Renal pelvis (tissue), 12 donors: ENCODE measurements around the gene GPR143. TPM values are rescaled to one million over a fixed set of nuclear protein-coding genes. Genes with fewer than 3 reads are reported as not detected.
A peak's percentile ranks its signal among the peaks of the same experiment; 100 is the strongest.
"Not testable (repeated sequence)": the region's sequence is repeated elsewhere in the genome, so short reads cannot be mapped to it uniquely, and the experiment has no call there.

Experiments used
- DNase-seq: peaks from one replicate; pipeline ENCODE4 v3.0.0-alpha.2; 2013
- long read RNA-seq, 16 experiments: transcript quantifications; one replicate each; lab custom pipeline, GENCODE V29; 2026
- polyA plus RNA-seq, 3 donors: library from polyadenylated mRNA; unstranded; fragments of 120-200 nt; gene quantifications; one replicate each; pipeline ENCODE4 v1.2.1, GENCODE V29; 2013; ENCODE audit not compliant: insufficient read length in 3 of 3

Gene GPR143
- polyA plus RNA-seq: 10 to 100 TPM; 13.3 to 15.1 (median 13.5) TPM
- long read RNA-seq, donor 1, partial matches to known transcripts: 0 of 2 reads
- long read RNA-seq, donor 1, other reads (novel, unspliced or antisense): 0 of 2 reads
- long read RNA-seq, donor 2, partial matches to known transcripts: 0 of 1 reads
- long read RNA-seq, donor 2, other reads (novel, unspliced or antisense): 0 of 1 reads
- long read RNA-seq, donor 3, partial matches to known transcripts: 0 of 6 reads
- long read RNA-seq, donor 3, other reads (novel, unspliced or antisense): 5 of 6 reads
- long read RNA-seq, donor 4, partial matches to known transcripts: 7 of 10 reads
- long read RNA-seq, donor 4, other reads (novel, unspliced or antisense): 0 of 10 reads
- long read RNA-seq, donor 5, partial matches to known transcripts: 0 of 2 reads
- long read RNA-seq, donor 5, other reads (novel, unspliced or antisense): 0 of 2 reads
- long read RNA-seq, donor 6, partial matches to known transcripts: 0 of 2 reads
- long read RNA-seq, donor 6, other reads (novel, unspliced or antisense): 0 of 2 reads
- long read RNA-seq, donor 7, partial matches to known transcripts: 9 of 11 reads
- long read RNA-seq, donor 7, other reads (novel, unspliced or antisense): 0 of 11 reads
- long read RNA-seq, donor 8: 0 reads
- long read RNA-seq, donor 9, transcript GPR143-203 (9 exons, 1,762 nt): major isoform, 5 of 6 reads
- long read RNA-seq, donor 9, partial matches to known transcripts: 0 of 6 reads
- long read RNA-seq, donor 9, other reads (novel, unspliced or antisense): 0 of 6 reads
- long read RNA-seq, donor 10, partial matches to known transcripts: 0 of 4 reads
- long read RNA-seq, donor 10, other reads (novel, unspliced or antisense): 0 of 4 reads
- long read RNA-seq, donor 11: 0 reads
- long read RNA-seq, donor 12, partial matches to known transcripts: 0 of 3 reads
- long read RNA-seq, donor 12, other reads (novel, unspliced or antisense): 0 of 3 reads
- long read RNA-seq, donor 13, partial matches to known transcripts: 0 of 3 reads
- long read RNA-seq, donor 13, other reads (novel, unspliced or antisense): 0 of 3 reads
- long read RNA-seq, donor 14, partial matches to known transcripts: 6 of 18 reads
- long read RNA-seq, donor 14, other reads (novel, unspliced or antisense): 8 of 18 reads
- long read RNA-seq, donor 15, partial matches to known transcripts: 0 of 1 reads
- long read RNA-seq, donor 15, other reads (novel, unspliced or antisense): 0 of 1 reads
- long read RNA-seq, donor 16, transcript GPR143-203 (9 exons, 1,762 nt): major isoform, 5 of 5 reads
- long read RNA-seq, donor 16, partial matches to known transcripts: 0 of 5 reads
- long read RNA-seq, donor 16, other reads (novel, unspliced or antisense): 0 of 5 reads

DNA sequence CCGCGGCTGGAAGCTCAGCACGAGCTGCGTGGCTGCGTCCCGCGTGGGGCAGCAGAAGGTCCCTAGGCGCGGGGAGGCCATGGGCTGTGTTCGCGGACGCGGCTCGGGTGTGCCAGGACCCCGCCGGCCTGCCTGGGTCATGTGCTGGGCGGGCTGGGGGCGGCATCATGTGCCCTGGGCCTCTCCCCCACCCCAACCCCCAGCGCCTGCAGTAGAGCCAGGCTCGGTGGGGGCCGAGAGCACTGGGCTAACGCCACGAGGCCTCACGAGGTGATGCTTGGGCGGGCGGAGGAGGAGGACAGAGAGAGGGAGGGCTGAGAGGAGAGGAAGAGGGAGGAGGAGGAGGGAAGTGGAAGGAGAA lies at the start of gene GPR143:
Gene GPR143, minus strand, starts transcription at position 111 of the 361 bp plus-strand sequence. Its CDS starts 30 bp downstream, at position 81.
- peak; percentile 19 for DNase-seq

DNA sequence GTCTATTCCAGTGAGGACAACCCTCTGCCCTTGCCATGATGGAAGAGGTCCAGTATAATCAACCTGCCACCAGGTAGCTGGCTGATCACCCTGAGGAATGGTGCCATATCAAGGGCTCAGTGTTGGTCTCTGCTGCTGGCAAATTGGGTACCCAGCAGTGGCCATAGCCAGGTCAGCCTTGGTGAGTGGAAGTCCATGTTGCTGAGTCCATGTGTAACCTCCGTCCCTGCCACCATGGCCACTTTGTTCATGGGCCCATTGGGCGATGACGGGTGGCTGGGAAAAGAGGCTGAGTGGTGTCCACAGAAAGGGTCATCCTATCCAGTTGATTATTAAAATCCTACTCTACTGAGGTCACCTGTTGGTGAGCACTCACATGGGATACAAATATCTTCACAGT lies 45.4 kb upstream of the GPR143 start:
- not testable (repeated sequence) for DNase-seq

DNA sequence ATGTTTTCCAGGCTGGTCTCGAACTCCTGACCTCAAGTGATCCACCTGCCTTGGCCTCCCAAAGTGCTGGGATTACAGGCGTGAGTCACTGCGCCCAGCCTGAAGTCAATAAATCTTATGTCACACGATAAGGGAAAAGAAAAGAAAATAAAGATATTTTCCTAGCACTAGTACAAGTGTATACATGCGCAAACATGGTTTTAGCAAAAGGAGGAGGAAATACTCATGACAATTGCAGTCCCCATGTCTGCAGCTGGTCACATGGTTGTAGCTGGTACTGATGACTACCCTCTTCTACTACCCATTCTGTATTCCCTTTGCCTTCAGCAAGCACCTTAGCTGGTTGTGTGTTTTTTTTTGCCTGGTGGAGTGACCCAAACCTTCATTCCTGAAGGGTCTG lies 44.2 kb upstream of the GPR143 start:
- DNase-seq: not testable (repeated sequence)

DNA sequence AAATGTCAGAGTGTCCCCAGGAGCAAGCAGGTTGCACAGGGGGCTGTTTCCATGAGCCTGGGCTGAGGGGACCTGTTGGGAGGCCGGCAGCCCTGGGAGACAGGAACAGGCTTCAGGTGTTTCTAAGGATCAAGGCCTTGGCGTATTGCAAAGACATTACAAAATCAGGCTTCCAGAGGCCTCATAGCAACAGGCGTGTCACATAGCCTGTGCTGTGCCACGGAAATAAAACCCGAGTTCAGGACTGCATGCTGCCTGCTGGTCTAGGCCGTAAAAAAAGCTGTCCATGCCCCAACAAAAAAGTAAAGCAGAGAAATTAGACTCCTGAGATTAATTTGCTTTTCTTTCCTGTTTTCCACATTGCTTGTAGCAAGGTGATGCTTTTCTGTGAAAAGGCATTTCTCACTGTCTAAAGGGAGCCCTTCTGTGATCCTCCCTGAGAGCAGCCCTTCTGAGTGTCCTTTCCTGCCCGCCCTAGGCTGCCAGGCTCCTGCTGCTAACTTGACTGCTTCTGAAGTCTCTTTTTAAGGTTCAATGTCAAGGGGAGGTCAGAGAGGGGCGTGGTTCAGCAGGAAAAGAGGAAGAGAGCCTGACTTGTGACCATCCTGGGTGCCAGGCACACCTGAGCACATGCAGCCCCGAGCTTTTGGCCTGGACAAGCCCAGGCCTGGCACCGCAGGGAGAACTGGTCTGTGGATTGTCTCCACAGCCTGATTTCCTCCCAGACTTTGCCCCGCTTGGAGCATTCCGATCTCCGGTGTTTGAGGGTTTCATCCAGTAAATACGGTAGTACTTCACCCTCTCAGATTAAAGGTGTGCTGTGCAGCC lies 41.9 kb upstream of the GPR143 start:
- no peak for DNase-seq

DNA sequence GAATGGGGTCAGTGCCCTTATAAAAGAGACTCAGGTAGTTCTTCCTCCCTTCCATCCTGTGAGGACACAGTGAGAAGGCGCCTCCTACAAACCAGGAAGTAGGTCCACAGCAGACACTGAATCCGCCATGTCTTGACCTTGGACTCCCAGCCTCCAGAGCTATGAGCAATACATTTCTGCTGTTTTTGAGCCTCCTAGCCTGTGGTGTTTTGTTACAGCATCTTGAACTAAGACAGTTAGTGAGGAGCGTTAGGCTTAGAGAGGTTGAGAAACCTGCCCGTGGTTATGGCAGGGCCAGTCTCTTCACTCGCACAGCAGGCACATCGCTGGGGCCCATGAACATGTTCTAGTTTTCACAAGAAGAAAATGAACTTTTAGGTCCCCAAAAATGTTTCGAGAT lies 40.3 kb upstream of the GPR143 start:
- DNase-seq: no peak

DNA sequence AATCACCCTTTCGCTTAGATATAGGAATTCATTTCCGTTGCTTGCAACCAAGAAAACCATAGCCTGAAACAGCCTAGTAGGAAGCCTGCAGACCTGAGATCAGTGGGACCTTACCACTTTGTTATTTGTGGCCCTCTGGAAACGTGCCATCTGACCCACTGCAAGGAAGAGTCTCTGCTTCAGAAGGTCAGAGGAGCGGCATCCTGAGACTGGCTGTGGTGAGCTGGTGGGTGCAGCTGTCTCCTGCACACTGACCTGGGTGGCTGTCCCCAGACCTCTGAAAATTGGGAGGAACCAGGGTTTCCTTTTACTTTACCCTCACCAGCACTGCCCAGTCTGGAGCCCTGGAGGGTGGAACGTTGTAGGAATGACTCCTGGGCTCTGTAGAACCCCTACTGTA lies 38.8 kb upstream of the GPR143 start:
- DNase-seq: no peak

DNA sequence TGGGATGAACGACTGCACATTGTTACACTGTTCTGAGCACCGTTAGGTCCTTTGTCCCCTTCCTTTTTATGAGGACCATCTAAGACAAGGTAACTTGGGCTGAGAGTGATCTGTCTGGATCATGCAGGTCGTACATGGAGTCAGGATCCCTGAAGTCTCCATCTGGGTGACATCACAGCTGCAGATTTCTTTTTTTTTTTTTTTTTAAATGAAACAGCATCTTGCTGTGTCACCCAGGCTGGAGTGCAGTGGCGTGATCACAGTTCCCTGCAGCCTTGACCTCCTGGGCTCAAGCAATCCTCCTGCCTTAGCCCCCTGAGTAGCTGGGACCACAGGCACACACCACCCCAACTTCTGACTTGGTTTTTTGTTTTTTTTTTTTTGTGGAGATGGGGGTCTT lies 37.1 kb upstream of the GPR143 start:
- DNase-seq: no peak

DNA sequence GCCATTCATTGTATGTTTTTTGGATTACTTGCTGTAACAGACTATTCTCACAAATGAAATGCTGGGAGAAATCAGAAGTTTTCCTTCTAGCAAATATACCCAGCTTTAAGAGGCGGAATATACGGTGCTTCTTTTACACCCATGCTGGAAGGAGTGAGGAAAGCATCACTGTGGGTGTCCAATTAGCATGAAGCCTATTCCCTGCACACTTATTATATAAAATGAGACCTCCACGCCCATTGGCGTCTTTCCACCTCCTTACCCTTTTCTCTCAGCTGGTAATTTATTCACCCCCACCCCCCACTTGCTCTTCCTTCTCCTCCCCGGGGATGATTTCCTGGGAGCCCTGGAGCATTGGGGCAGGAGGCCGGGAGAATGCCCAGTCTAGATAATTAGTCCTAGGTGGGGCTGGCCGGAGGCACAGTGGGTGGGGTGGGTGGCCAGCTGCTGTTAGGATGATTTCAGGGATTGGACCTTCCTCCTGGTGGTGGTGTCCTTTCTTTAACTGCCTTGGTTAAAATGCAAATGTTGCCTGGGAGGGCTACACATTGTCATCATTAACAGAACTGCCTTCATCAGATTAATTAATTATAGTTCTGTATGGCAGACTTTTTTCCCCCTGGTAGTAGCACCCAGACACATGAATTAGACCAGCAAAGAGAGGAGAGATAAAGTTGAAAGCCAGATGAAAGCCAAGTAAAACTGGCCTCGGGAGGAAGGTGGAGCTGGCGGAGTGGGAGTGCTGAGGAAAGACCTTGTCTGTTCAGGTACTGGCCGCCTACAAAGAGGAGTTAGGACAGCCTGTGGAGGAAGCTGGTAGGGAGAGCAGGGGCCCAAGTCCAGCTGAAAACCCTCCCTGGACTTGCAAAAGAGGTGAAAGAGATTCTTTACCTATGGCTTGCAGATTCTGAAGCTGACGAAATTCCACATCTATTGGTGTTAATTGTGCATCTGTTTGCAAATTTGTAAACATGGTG lies 32.0 kb upstream of the GPR143 start:
- no peak for DNase-seq

DNA sequence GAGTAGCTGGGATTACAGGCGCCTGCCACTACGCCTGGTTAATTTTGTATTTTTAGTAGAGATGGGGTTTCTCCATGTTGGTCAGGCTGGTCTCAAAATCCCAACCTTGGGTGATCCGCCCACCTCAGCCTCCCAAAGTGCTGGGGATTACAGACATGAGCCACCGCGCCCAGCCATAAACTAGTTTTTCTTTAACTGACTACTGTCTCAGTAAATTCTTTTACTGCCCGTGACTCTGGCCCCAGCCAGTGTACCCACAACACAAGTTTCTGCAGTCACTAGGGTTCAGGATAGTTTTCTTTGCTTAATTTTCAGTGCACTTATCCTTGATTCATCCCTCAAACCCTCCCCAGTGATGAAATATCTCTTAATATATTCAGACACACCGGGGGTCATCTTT lies 28.8 kb upstream of the GPR143 start:
- DNase-seq: no peak

DNA sequence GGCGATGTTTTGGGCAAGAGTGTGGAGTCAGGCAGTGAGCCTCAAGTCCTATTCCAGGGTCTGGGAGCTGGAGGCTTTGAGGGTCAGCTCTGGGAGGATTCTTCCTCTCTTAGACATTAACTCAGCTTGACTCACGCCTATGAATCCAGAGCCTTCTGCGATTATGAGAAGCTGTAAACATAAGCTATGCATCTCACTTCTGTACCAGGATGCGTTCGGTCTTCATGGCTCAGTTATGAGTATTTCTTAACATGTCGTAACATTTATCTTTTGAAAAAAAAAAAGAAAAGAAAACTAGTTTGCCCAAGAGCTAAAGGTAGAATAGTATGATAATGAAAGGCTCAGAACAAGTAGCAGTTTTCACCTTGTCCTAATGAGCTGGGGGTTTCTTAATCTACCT lies 25.2 kb upstream of the GPR143 start:
- no peak for DNase-seq

DNA sequence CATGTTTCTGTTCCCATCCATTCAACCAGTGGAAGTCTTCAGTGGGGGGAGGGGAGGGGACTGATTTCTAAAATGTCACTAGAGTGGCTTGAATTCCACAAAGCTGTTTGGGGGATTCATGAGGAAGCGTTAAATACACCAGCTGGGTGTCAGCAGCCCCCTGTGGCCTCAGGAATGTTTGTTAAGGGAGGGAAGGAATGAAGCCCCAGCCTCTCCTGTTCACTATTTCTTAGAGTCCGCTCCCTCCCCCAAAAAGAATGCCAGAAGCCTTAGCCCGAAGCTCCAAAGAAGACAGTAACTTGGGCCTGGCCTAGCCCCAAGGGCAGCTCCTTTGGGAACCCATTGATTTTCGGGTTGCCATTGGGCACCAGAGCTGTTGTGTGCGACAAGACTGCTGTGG lies 23.9 kb upstream of the GPR143 start:
- DNase-seq: no peak

DNA sequence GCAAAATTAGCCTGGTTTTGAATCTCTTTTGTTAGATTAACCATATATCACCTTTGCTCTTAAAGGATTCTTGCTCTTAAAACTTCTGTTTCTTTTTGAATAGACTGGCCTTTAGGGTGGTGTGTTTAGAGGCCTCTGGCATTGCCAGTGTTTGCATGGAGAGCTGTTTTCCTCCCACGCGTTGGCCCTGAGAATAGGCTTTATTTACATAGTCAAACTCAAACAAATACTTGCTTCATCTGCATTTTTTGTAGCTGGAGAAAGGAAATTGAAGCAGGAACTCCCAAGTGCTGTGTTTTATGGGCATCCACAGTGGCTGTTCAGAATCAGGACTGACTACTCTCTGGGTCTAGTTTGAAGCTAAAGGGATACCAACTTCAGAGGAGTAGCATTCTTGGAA lies 23.3 kb upstream of the GPR143 start:
- no peak for DNase-seq

DNA sequence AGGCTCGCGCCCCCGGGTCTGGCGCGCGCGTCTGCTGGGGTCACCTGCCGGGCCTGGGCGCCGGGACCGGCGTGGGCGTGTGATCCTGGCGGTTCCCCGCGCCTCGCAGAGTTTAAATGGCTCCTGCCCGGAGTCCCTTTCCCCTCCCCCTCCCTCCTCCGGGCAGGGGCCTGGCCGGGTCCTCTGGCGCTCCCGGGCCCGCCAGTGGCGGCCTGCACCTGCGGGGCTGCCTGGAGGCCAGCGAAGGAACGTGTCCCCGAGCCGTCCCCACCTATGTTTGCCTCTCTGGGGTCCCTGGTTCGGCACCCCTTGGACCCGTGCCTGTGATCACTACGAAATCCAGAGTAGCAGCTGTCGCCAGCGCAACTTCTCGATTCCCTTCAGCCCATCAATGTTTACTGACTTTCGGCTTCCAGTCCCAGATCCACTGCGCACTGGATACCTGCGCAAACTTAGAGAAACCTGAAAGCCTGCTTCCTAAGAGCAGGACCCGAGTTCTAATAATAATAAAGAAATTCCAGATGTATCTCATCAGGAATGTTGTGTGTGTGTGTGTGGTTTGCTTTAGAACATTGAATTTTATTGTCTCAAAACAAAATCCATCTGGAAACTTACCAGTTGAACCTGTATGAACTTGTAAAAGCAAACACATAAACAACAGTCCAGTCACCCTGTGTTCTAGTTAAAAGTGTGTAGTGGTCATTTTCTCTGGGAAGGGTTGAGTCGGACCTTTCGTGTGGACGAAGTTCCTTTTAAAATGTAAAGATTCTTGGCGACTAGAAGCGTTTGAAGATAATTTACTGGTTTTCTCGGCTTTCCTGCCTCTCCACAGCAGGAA lies 21.4 kb upstream of the GPR143 start:
- DNase-seq: no peak

DNA sequence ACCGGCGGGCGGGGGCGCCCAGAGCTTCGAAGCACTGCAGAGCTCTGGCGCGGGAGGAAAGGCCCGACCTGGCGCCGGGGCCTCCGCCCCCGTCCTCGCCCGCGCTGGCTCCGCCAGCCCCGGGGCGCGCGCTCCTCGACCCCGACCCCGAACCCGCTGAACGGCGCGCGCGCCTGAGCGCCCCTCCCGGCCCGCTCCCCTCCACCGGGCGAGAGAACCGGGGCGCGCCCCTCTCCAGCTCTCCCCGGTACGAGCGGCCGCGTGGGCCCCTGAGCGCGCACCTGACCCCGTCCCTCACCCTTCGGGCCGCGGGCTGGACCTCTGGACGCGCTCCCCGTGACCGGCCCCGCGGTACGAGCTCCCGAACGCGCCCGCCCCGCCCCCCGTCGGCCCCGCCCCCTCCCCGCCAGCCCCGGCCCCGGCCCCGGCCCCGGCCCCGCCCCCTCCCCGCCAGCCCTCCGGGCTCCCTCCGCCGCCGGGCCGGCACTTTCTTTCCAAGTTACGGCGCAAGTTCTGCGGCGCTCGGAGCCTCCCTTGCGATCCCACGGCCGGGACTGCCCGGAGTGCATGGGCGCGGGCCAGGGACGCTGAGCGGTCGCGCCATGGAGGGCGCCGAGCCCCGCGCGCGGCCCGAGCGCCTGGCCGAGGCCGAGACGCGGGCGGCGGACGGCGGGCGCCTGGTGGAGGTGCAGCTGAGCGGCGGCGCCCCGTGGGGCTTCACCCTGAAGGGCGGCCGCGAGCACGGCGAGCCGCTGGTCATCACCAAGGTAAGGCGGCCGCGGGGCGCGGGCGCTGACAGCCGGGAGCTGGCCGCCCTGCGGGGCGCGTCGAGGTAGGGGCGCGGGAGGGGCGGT lies 20.5 kb upstream of the GPR143 start, which contains the start of gene SHROOM2:
Gene SHROOM2, plus strand, starts transcription at position 486 of the 854 bp plus-strand sequence. Its CDS starts 117 bp downstream, at position 603.
- no peak for DNase-seq

DNA sequence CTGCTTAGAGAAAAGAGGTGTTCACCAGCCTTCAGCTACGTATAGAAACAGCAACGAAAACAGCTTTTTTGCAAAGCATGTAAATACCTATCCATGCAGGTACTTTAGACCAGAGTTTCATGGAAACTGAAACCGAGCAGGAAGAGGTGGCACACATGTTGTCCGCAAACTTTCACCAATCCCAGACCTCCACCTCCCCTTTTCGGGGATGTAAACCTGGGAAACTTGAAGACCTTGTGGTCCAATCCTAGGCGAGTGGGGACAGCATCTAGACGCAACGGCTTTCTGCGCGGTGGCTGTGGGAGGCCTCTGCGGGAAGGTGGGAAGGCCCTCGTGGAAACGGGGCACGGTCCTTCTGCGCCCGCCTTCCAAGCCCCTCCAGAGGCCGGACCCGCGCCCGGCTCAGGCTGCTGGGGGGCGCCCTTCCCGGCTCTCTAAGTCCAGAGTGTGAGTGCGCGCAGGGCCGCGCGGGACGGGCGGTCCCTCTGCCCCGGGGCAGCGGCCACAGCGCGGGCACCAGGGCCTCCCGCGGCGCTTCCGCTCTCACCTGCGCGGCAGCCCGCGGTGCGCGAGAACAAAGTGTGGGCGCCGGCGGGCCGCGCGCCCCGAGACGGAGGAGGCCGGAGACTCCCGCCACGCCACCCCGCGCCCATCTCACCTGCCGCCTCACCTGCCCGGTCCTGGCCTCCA lies 19.8 kb upstream of the GPR143 start:
- DNase-seq: no peak

DNA sequence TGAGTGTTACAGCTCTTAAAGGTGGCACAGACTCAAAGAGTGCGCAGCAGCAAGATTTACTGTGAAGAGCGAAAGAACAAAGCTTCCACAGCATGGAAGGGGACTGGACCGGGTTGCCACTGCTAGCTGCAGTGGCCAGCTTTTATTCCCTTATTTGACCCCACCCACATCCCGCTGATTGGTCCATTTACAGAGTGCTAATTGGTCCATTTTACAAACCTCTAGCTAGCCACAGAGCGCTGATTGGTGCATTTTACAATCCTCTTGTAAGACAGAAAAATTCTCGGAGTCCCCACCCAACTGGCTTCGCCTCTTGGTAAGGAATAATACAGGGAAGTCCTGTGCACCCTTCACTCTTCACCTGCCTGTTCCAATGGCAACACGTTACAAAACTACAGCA lies 18.7 kb upstream of the GPR143 start:
- no peak for DNase-seq

DNA sequence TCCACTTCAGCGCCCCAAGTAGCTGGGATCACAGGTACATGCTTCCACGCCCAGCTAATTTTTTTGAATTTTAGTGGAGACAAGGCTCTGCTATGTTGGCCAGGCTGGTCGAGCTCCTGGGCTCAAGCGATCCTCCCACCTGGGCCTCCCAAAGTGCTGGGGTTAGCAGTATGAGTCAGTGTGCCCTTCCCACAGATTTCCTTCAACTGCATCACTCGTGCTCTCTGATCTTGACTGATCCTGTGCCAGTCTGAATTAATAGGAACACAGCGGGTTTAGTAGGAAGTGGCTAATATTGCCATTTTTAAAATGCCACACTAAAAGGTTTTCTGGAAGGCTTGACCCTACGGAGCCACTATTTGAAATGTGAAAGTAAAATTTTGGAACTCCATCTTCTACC lies 16.3 kb upstream of the GPR143 start:
- no peak for DNase-seq
